Stimulated activated CD8-positive, alpha-beta memory T cell treated with anti-CD3 and anti-CD28 coated beads, Interleukin-4, amount 100 ng/mL, for 24 hours (primary cell): Measurements from ENCODE around the gene MIA.
"Not testable (repeated sequence)": the region's sequence is repeated elsewhere in the genome, so short reads cannot be mapped to it uniquely, and the experiment has no call there.

ENCODE experiments used
- DNase-seq: peaks from one replicate; pipeline ENCODE4 v3.0.0-alpha.2; 2020; ENCODE audit warnings: low read depth

MIA gene

GRCh38 chr19:40750874-40751537 is 24.3 kb upstream of the MIA start, which contains the start of gene SNRPA:
TSS of gene SNRPA (plus strand) at chr19:40751203. CDS start at chr19:40751409, 206 bp downstream.
- peak; percentile 94 for DNase-seq

GRCh38 chr19:40752257-40752781 is 23.0 kb upstream of the MIA start:
- DNase-seq: no peak

- peak; percentile 60 for DNase-seq
Observed at GRCh38 chr19:40754611-40755247, 20.6 kb upstream of the MIA start.

GRCh38 chr19:40755248-40755624 is 20.1 kb upstream of the MIA start:
- DNase-seq: no peak

GRCh38 chr19:40755791-40756190 is 19.5 kb upstream of the MIA start:
- no peak for DNase-seq

GRCh38 chr19:40756502-40757110 is 18.7 kb upstream of the MIA start:
- no peak for DNase-seq

- DNase-seq: no peak
Observed at GRCh38 chr19:40758491-40758890, 16.8 kb upstream of the MIA start.

- no peak for DNase-seq
Observed at GRCh38 chr19:40759352-40759751, 16.0 kb upstream of the MIA start.

GRCh38 chr19:40762754-40763470 is 12.4 kb upstream of the MIA start:
- no peak for DNase-seq

- no peak for DNase-seq
Observed at GRCh38 chr19:40763526-40763925, 11.8 kb upstream of the MIA start.

GRCh38 chr19:40763963-40764362 is 11.4 kb upstream of the MIA start:
- no peak for DNase-seq

GRCh38 chr19:40766385-40766784 is 8.9 kb upstream of the MIA start:
- not testable (repeated sequence) for DNase-seq

GRCh38 chr19:40768869-40769268 is 6.5 kb upstream of the MIA start:
- DNase-seq: no peak

GRCh38 chr19:40771101-40771862 is 4.0 kb upstream of the MIA start:
- DNase-seq: not testable (repeated sequence)

GRCh38 chr19:40775632-40776022 is 306 bp downstream of the MIA start:
- DNase-seq: no peak

- DNase-seq: no peak
Observed at GRCh38 chr19:40776364-40776763, 1.0 kb downstream of the MIA start.

GRCh38 chr19:40776932-40777644 is 1.8 kb downstream of the MIA start:
- peak; percentile 79 for DNase-seq

GRCh38 chr19:40777645-40777936 is 2.3 kb downstream of the MIA start:
- DNase-seq: no peak

GRCh38 chr19:40777937-40778705 is 2.8 kb downstream of the MIA start, which contains the start of gene RAB4B:
TSS of gene RAB4B (plus strand) at chr19:40778247. CDS start at chr19:40778376, 129 bp downstream.
- peak; percentile 100 for DNase-seq

- DNase-seq: no peak
Observed at GRCh38 chr19:40778706-40779284, 3.5 kb downstream of the MIA start.
